MM.1S (cell line): ENCODE data around the gene BRMS1L.
A peak's percentile ranks its signal among the peaks of the same experiment; 100 is the strongest.

Source experiments
- DNase-seq: peaks from one replicate; pipeline ENCODE4 v3.0.0-alpha.2; 2015
- H2AFZ ChIP-seq: fragments of 300-600 bp; sonication (generic); 2 replicates; pipeline ENCODE4 v1.6.0; 2016; ENCODE audit warnings: antibody characterized with exemption, low read length
- H3F3A ChIP-seq: fragments of 300-600 bp; sonication (generic); 2 replicates; pipeline ENCODE4 v1.6.1; 2016; ENCODE audit warnings: mild to moderate bottlenecking, antibody characterized with exemption, low read length, moderate library complexity, mixed read lengths; ENCODE audit not compliant: insufficient read depth
- H3K27ac ChIP-seq: fragments of 300-600 bp; sonication (generic); 2 replicates; pipeline ENCODE4 v1.5.1; 2016; ENCODE audit warnings: mild to moderate bottlenecking, low read length
- H3K27me3 ChIP-seq: fragments of 300-600 bp; sonication (generic); replicated peaks from 2 replicates; pipeline ENCODE4 v1.6.0; 2016; ENCODE audit warnings: low read length; ENCODE audit not compliant: insufficient read depth
- H3K36me3 ChIP-seq: fragments of 300-600 bp; sonication (generic); replicated peaks from 2 replicates; pipeline ENCODE4 v1.6.1; 2016; ENCODE audit warnings: mild to moderate bottlenecking, low read length, mixed read lengths; ENCODE audit not compliant: insufficient read depth
- H3K4me1 ChIP-seq: fragments of 300-600 bp; sonication (generic); 2 replicates; pipeline ENCODE4 v1.6.1; 2016; ENCODE audit warnings: low read length, mixed read lengths
- H3K4me2 ChIP-seq: fragments of 300-600 bp; sonication (generic); 2 replicates; pipeline ENCODE4 v1.6.0; 2016; ENCODE audit warnings: low read depth, low read length
- H3K4me3 ChIP-seq: fragments of 300-600 bp; sonication (generic); 2 replicates; pipeline ENCODE4 v1.5.1; 2016; ENCODE audit warnings: low read length, mixed read lengths
- H3K79me2 ChIP-seq: fragments of 300-600 bp; sonication (generic); 2 replicates; pipeline ENCODE4 v1.6.1; 2016; ENCODE audit warnings: mixed run types, low read length, mixed read lengths
- H3K9ac ChIP-seq: fragments of 300-600 bp; sonication (generic); 2 replicates; pipeline ENCODE4 v1.6.1; 2016; ENCODE audit warnings: low read length, mixed read lengths
- H3K9me2 ChIP-seq: fragments of 300-600 bp; sonication (generic); replicated peaks from 2 replicates; pipeline ENCODE4 v1.6.1; 2016; ENCODE audit warnings: mild to moderate bottlenecking, low read length, mixed read lengths; ENCODE audit not compliant: insufficient read depth
- H3K9me3 ChIP-seq: fragments of 300-600 bp; sonication (generic); replicated peaks from 2 replicates; pipeline ENCODE4 v1.6.1; 2016; ENCODE audit warnings: mild to moderate bottlenecking, low read length, mixed read lengths; ENCODE audit not compliant: insufficient read depth
- H4K20me1 ChIP-seq: fragments of 300-600 bp; sonication (generic); 2 replicates; pipeline ENCODE4 v1.6.1; 2016; ENCODE audit warnings: mild to moderate bottlenecking, low read length, moderate library complexity, mixed read lengths; ENCODE audit not compliant: insufficient read depth
- CTCF ChIP-seq: fragments of 300-600 bp; sonication (generic); IDR thresholded peaks from 2 replicates; pipeline ENCODE4 v1.5.1; 2016; ENCODE audit warnings: antibody characterized with exemption, low read length, mixed read lengths
- EZH2 ChIP-seq: fragments of 300-600 bp; sonication (generic); optimal IDR thresholded peaks from 2 replicates; pipeline ENCODE3; 2017; ENCODE audit warnings: low read depth, mild to moderate bottlenecking, antibody characterized with exemption, low read length, mixed read lengths
- EZH2phosphoT487 ChIP-seq: fragments of 300-600 bp; sonication (generic); IDR thresholded peaks from 2 replicates; pipeline ENCODE4 v1.6.1; 2018; ENCODE audit warnings: antibody characterized with exemption, low read length

BRMS1L gene

GRCh38 chr14:35879654-35880249 lies 53.6 kb downstream of the BRMS1L start:
- Histone ChIP-seq H3K9me3 (no peaks in the 10 kb centered on the region), H3K4me2 (no peak overlapping the region), H3K27me3 (no peaks in the 10 kb centered on the region), H3F3A (no peaks in the 10 kb centered on the region), H2AFZ (no peak overlapping the region), H3K9ac (no peak overlapping the region), H3K27ac (no peak overlapping the region), H3K4me3 (no peak overlapping the region), H3K9me2 (no peaks in the 10 kb centered on the region), H3K4me1 (no peaks in the 10 kb centered on the region), H3K79me2 (no peaks in the 10 kb centered on the region), H3K36me3 (no peaks in the 10 kb centered on the region), H4K20me1 (no peaks in the 10 kb centered on the region)
- no peak for DNase-seq
- TF ChIP-seq EZH2phosphoT487 (no peak), CTCF (peak; percentile 34), EZH2 (no peak)

- Histone ChIP-seq H3F3A (no peaks in the 10 kb centered on the region), H3K9me3 (no peaks in the 10 kb centered on the region), H2AFZ (no peak overlapping the region), H4K20me1 (no peaks in the 10 kb centered on the region), H3K27me3 (no peaks in the 10 kb centered on the region), H3K9me2 (no peaks in the 10 kb centered on the region), H3K4me2 (no peak overlapping the region), H3K4me1 (no peaks in the 10 kb centered on the region), H3K9ac (no peak overlapping the region), H3K4me3 (no peak overlapping the region), H3K36me3 (no peaks in the 10 kb centered on the region), H3K27ac (no peak overlapping the region), H3K79me2 (no peaks in the 10 kb centered on the region)
- TF ChIP-seq EZH2phosphoT487 (no peak), CTCF (no peak), EZH2 (no peak)
- DNase-seq: no peak
Measured at GRCh38 chr14:35881280-35881679, 55.1 kb downstream of the BRMS1L start.

- Histone ChIP-seq H3K27me3 (no peaks in the 10 kb centered on the region), H3K79me2 (no peaks in the 10 kb centered on the region), H3K9me2 (no peaks in the 10 kb centered on the region), H3K9ac (no peak overlapping the region), H4K20me1 (no peaks in the 10 kb centered on the region), H2AFZ (no peak overlapping the region), H3K4me2 (no peak overlapping the region), H3K36me3 (no peaks in the 10 kb centered on the region), H3K27ac (no peak overlapping the region), H3K4me3 (no peak overlapping the region), H3K9me3 (no peaks in the 10 kb centered on the region), H3K4me1 (no peaks in the 10 kb centered on the region), H3F3A (no peaks in the 10 kb centered on the region)
- TF ChIP-seq EZH2 (no peak), EZH2phosphoT487 (no peak), CTCF (peak; percentile 53)
- DNase-seq: peak; percentile 8
Measured at GRCh38 chr14:35883677-35884293, 57.6 kb downstream of the BRMS1L start.
